Ovary (tissue), 9 donors: ENCODE data around the gene PHPT1. TPM values are rescaled to one million over a fixed set of nuclear protein-coding genes. Genes with fewer than 3 reads are reported as not detected.

ENCODE experiments used
- DNase-seq, 5 donors: peaks; one replicate each; pipeline ENCODE4 v3.0.0-alpha.2; 2019 to 2020
- H3K27ac ChIP-seq, 2 donors: fragments of 200-600 bp; one replicate each; pipeline versions ENCODE4 v1.5.1 to v1.8.0; 2019 to 2022
- H3K27me3 ChIP-seq: fragments of 200-600 bp; one replicate; pipeline ENCODE4 v1.8.0; 2022
- H3K36me3 ChIP-seq: fragments of 200-600 bp; sonication (generic); one replicate; pipeline ENCODE4 v1.5.1; 2019
- H3K4me1 ChIP-seq: one replicate; pipeline ENCODE4 v1.8.1; 2013; ENCODE audit warnings: mild to moderate bottlenecking, moderate library complexity; ENCODE audit not compliant: insufficient read depth
- H3K4me3 ChIP-seq: fragments of 200-600 bp; sonication (generic); one replicate; pipeline ENCODE4 v1.5.1; 2017
- H3K9me3 ChIP-seq, 2 donors: fragments of 200-600 bp in 1 of 2; sonication (generic) in 1 of 2; one replicate each; pipeline versions ENCODE4 v1.5.1 to v1.8.1; 2013 to 2019; ENCODE audit warnings: mild to moderate bottlenecking in 1 of 2, moderate library complexity in 1 of 2
- CTCF ChIP-seq, 3 donors: fragments of 450-650 bp in 2 of 3; fragments of 200-600 bp in 1 of 3; IDR thresholded peaks; one replicate each; pipeline versions ENCODE4 v1.5.1 to v1.8.0; 2016 to 2022; ENCODE audit warnings: antibody characterized with exemption in 3 of 3, mild to moderate bottlenecking in 1 of 3
- EP300 ChIP-seq: sonication (generic); formaldehyde crosslinking; IDR thresholded peaks from one replicate; pipeline ENCODE4 v1.6.1; 2017; ENCODE audit warnings: antibody characterized with exemption
- POLR2A ChIP-seq: fragments of 450-650 bp; IDR thresholded peaks from one replicate; pipeline ENCODE4 v1.6.1; 2017; ENCODE audit warnings: antibody characterized with exemption, mild to moderate bottlenecking, moderate library complexity
- WGBS, 3 donors: extraction: QIAGEN DNeasy Blood & Tissue Kit in 1 of 3; methylation state at CpG; one replicate each; pipeline versions ENCODE4 v1.1.5 to v1.1.7; 2013 to 2017; 5-methylcytosine and 5-hydroxymethylcytosine counted together
- intact Hi-C, 4 donors: fragments of 100-400 bp; cut with DNase I; formaldehyde crosslinking; loops; one replicate each; pipeline versions ENCODE4 v1.11.0 to v1.15.1; 2022 to 2023
- polyA plus RNA-seq, 2 donors: library from polyadenylated mRNA; stranded (reverse); fragments of 200-250 nt in 1 of 2; fragments of 350-450 nt in 1 of 2; fragmentation: Illumina TruSeq in 1 of 2; extraction: RNeasy Lipid Tissue Mini Kit (QIAGEN cat#74804) in 1 of 2; gene quantifications; one replicate each; pipeline ENCODE4 v1.2.3, GENCODE V29; 2013 to 2014
- total RNA-seq, 7 donors: library from RNA; depleted of rRNA in 2 of 7; stranded (reverse); fragments of >200 nt in 2 of 7; fragmentation: NEBNext Ultra II Directional in 3 of 7; extraction: Animal tissue kit (Norgen Biotek cat#: 25700) in 3 of 7; gene quantifications; one replicate each; pipeline versions ENCODE4 v1.1.0 to v1.2.4, GENCODE V29; 2016 to 2023
- donor health status: DM: no; HTN: no; CAD: no; lungs with moderate emphysema.
- donor health status: DM: no; HTN: no; CAD: no.
- donor health status: Bipolar disorder and iron deficiency.
- donor health status: DM: yes; HTN: yes; CAD: no.
- donor health status: DM: no; HTN: no; CAD: no.
- donor health status: DM: yes; HTN: yes; CAD: no.

The PHPT1 gene
- total and polyA plus RNA-seq, 9 donors: 18.1 to 132 (median 76.8) TPM

- Histone ChIP-seq H3K36me3 (no peaks in the 10 kb centered on the region), H3K4me1 (peaks cover 10% of the 10 kb centered on the region), H3K27ac (no peak overlapping the region), H3K27me3 (peaks cover 2% of the 10 kb centered on the region), H3K9me3 (no peaks in the 10 kb centered on the region), H3K4me3 (no peak overlapping the region)
- TF ChIP-seq CTCF (IDR thresholded peaks at IDR 0.05): no peak
- peak in 3 of 5 donors; percentile 32 to 48 (median 42) for DNase-seq
- intact Hi-C loops: no loop called here
- 73 to 82% (median 76%) methylated on average over 17 to 29 of the region's 29 CpGs for WGBS, 3 donors
Observed at GRCh38 chr9:136852664-136853595, 3.7 kb downstream of the PHPT1 start.

- no peak for TF ChIP-seq CTCF (IDR thresholded peaks at IDR 0.05)
- no peak for TF ChIP-seq POLR2A
- WGBS, 3 donors: 73 to 81% (median 77%) methylated on average over 14 to 18 of the region's 18 CpGs
- peaks cover 7% of the 10 kb centered on the region for H3K4me1 ChIP-seq
- intact Hi-C loops: no loop called here
- no peaks in the 10 kb centered on the region for H3K36me3 ChIP-seq
- H3K27ac ChIP-seq: no peak overlapping the region
- no peak overlapping the region for H3K4me3 ChIP-seq
- DNase-seq: peak; percentile 12 to 41 (median 32)
- no peaks in the 10 kb centered on the region for H3K27me3 ChIP-seq
- no peaks in the 10 kb centered on the region for H3K9me3 ChIP-seq
Observed at GRCh38 chr9:136853596-136854112, 4.4 kb downstream of the PHPT1 start.

GRCh38 chr9:136854113-136854841 lies 5.1 kb downstream of the PHPT1 start:
- no peak overlapping the region for H3K4me3 ChIP-seq
- H3K4me1 ChIP-seq: peaks cover 7% of the 10 kb centered on the region
- no peaks in the 10 kb centered on the region for H3K9me3 ChIP-seq
- H3K36me3 ChIP-seq: no peaks in the 10 kb centered on the region
- 46 to 56% (median 56%) methylated on average over 27 to 30 of the region's 30 CpGs for WGBS, 3 donors
- peak; percentile 25 to 59 (median 46) for DNase-seq
- no peaks in the 10 kb centered on the region for H3K27me3 ChIP-seq
- H3K27ac ChIP-seq: no peak overlapping the region
- TF ChIP-seq CTCF (IDR thresholded peaks at IDR 0.05) (no peak), EP300 (no peak), POLR2A (no peak)
- intact Hi-C loops: no loop called here

GRCh38 chr9:136854842-136855460 lies 5.7 kb downstream of the PHPT1 start:
- Histone ChIP-seq H3K4me1 (peaks cover 5% of the 10 kb centered on the region), H3K36me3 (no peaks in the 10 kb centered on the region), H3K9me3 (no peaks in the 10 kb centered on the region), H3K27ac (no peak overlapping the region), H3K4me3 (no peak overlapping the region), H3K27me3 (no peaks in the 10 kb centered on the region)
- 34 to 51% (median 48%) methylated on average over 9 to 23 of the region's 23 CpGs for WGBS, 3 donors
- TF ChIP-seq POLR2A (no peak), CTCF (IDR thresholded peaks at IDR 0.05) (no peak), EP300 (no peak)
- intact Hi-C loops: no loop called here
- peak in 3 of 5 donors; percentile 18 to 35 (median 29) for DNase-seq
